GM19193 (cell line): ENCODE results near the gene GOLGA1.

Experiments
- POLR2A ChIP-seq: IDR thresholded peaks from 4 replicates; pipeline ENCODE4 v1.6.1; 2011; ENCODE audit not compliant: insufficient read depth, insufficient read length; ENCODE audit errors: extremely low read depth

GOLGA1 gene

GRCh38 chr9:124894035-124894740, 46.7 kb downstream of the GOLGA1 start:
- no peak for TF ChIP-seq POLR2A

GRCh38 chr9:124890179-124890578, 50.7 kb downstream of the GOLGA1 start:
- TF ChIP-seq POLR2A: no peak

- TF ChIP-seq POLR2A: no peak
Observed at GRCh38 chr9:124889006-124889405, 51.9 kb downstream of the GOLGA1 start.

- no peak for TF ChIP-seq POLR2A
Observed at GRCh38 chr9:124887832-124888231, 53.1 kb downstream of the GOLGA1 start.

- no peak for TF ChIP-seq POLR2A
Observed at GRCh38 chr9:124886866-124887492, 53.9 kb downstream of the GOLGA1 start.

- TF ChIP-seq POLR2A: no peak
Observed at GRCh38 chr9:124886461-124886860, 54.4 kb downstream of the GOLGA1 start.

- TF ChIP-seq POLR2A: no peak
Observed at GRCh38 chr9:124885551-124885950, 55.3 kb downstream of the GOLGA1 start.

GRCh38 chr9:124884376-124884775, 56.5 kb downstream of the GOLGA1 start:
- no peak for TF ChIP-seq POLR2A

GRCh38 chr9:124882231-124882630, 58.7 kb downstream of the GOLGA1 start:
- no peak for TF ChIP-seq POLR2A

GRCh38 chr9:124881138-124881743, 59.6 kb downstream of the GOLGA1 start:
- TF ChIP-seq POLR2A: no peak

GRCh38 chr9:124880501-124880900, 60.4 kb downstream of the GOLGA1 start:
- no peak for TF ChIP-seq POLR2A

- TF ChIP-seq POLR2A: no peak
Observed at GRCh38 chr9:124879226-124879625, 61.7 kb downstream of the GOLGA1 start.

GRCh38 chr9:124878518-124878917, 62.4 kb downstream of the GOLGA1 start:
- peak; percentile 18 for TF ChIP-seq POLR2A

GRCh38 chr9:124878021-124878420, 62.9 kb downstream of the GOLGA1 start:
- TF ChIP-seq POLR2A: no peak

GRCh38 chr9:124877021-124877782, 63.7 kb downstream of the GOLGA1 start:
- no peak for TF ChIP-seq POLR2A
